ENCODE measurements around the gene AKR1C2. TPM values are rescaled to one million over a fixed set of nuclear protein-coding genes. Genes with fewer than 3 reads are reported as not detected.
"Not testable (repeated sequence)": the region's sequence is repeated elsewhere in the genome, so short reads cannot be mapped to it uniquely, and the experiment has no call there.

Gene AKR1C2
- total RNA-seq, 6 experiments from 2014 or later: 0.52 to 1.5 (median 1.1) TPM

GRCh38 chr10:4942931-4943330, 60.7 kb downstream of the AKR1C2 start:
- H3K4me1 Mint-ChIP-seq (ENCODE audit: low read depth): peaks cover 74% of the 10 kb centered on the region

GRCh38 chr10:4941540-4942330, 61.9 kb downstream of the AKR1C2 start:
- no peak for TF ChIP-seq CTCF (IDR thresholded peaks at IDR 0.05)
- no peaks in the 10 kb centered on the region for H3K36me3 Mint-ChIP-seq (ENCODE audit: low read depth)
- H3K27me3 Mint-ChIP-seq (ENCODE audit: insufficient read depth): peaks cover 2% of the 10 kb centered on the region
- no peak overlapping the region for H3K4me3 Mint-ChIP-seq
- H3K9me3 Mint-ChIP-seq: no peaks in the 10 kb centered on the region
- peak overlapping the region; percentile 71 for H3K27ac Mint-ChIP-seq
- peaks cover 62% of the 10 kb centered on the region for H3K4me1 Mint-ChIP-seq (ENCODE audit: low read depth)
- DNase-seq: no peak

More at GRCh38 chr10:4942931-4943330, 60.7 kb downstream of the AKR1C2 start:
- TF ChIP-seq CTCF (IDR thresholded peaks at IDR 0.05): 0 out of 2 replicates have a peak, but pooled peaks have one; percentile 21
- not testable (repeated sequence) for H3K27me3 Mint-ChIP-seq (ENCODE audit: insufficient read depth); H3K4me3 Mint-ChIP-seq; H3K9me3 Mint-ChIP-seq; H3K36me3 Mint-ChIP-seq (ENCODE audit: low read depth)
- peak overlapping the region; percentile 66 for H3K27ac Mint-ChIP-seq
- DNase-seq: peak; percentile 66

GRCh38 chr10:4940909-4941308, 62.7 kb downstream of the AKR1C2 start:
- not testable (repeated sequence) for DNase-seq; H3K9me3 Mint-ChIP-seq; H3K27me3 Mint-ChIP-seq (ENCODE audit: insufficient read depth); H3K27ac Mint-ChIP-seq; H3K4me3 Mint-ChIP-seq; H3K36me3 Mint-ChIP-seq (ENCODE audit: low read depth)
- H3K4me1 Mint-ChIP-seq (ENCODE audit: low read depth): peaks cover 54% of the 10 kb centered on the region

- H3K9me3 Mint-ChIP-seq; DNase-seq; H3K27me3 Mint-ChIP-seq (ENCODE audit: insufficient read depth); H3K4me3 Mint-ChIP-seq; H3K36me3 Mint-ChIP-seq (ENCODE audit: low read depth); H3K27ac Mint-ChIP-seq: not testable (repeated sequence)
- H3K4me1 Mint-ChIP-seq (ENCODE audit: low read depth): peaks cover 54% of the 10 kb centered on the region
Measured at GRCh38 chr10:4940073-4940428, 63.6 kb downstream of the AKR1C2 start.

- H3K4me3 Mint-ChIP-seq: no peak overlapping the region
- peaks cover 2% of the 10 kb centered on the region for H3K27me3 Mint-ChIP-seq (ENCODE audit: insufficient read depth)
- TF ChIP-seq CTCF (IDR thresholded peaks at IDR 0.05): no peak
- no peaks in the 10 kb centered on the region for H3K36me3 Mint-ChIP-seq (ENCODE audit: low read depth)
- H3K9me3 Mint-ChIP-seq: no peaks in the 10 kb centered on the region
- H3K4me1 Mint-ChIP-seq (ENCODE audit: low read depth): peaks cover 50% of the 10 kb centered on the region
- peak; percentile 2 for DNase-seq
- no peak overlapping the region for H3K27ac Mint-ChIP-seq
Measured at GRCh38 chr10:4939224-4940072, 64.2 kb downstream of the AKR1C2 start.

Other genes starting within 250 kb of the AKR1C2 start
- gene AKR1E2, start 177.7 kb downstream of the AKR1C2 start, total RNA-seq (2021; fragmentation: NEBNext Ultra II Directional; extraction: Animal tissue kit (Norgen Biotek cat#: 25700)): 1 to 10 TPM in 3 of 6 experiments, under 1 TPM in 2, not detected in 1; 0.59 to 1.5 (median 1.1) TPM
- gene AKR1C1, start 40.4 kb downstream of the AKR1C2 start, total RNA-seq (2021; fragmentation: NEBNext Ultra II Directional; extraction: Animal tissue kit (Norgen Biotek cat#: 25700)): 1 to 10 TPM; 2.6 to 5.7 (median 4.8) TPM
- under 1 TPM in 4 of 6 experiments, not detected in 2; 0.28 to 0.84 (median 0.59) TPM for gene AKR1C3, start 90.6 kb upstream of the AKR1C2 start, total RNA-seq (2021; fragmentation: NEBNext Ultra II Directional; extraction: Animal tissue kit (Norgen Biotek cat#: 25700))
- not detected for gene AKR1C8, start 181.3 kb upstream of the AKR1C2 start, total RNA-seq (2021; fragmentation: NEBNext Ultra II Directional; extraction: Animal tissue kit (Norgen Biotek cat#: 25700))
- not detected for gene AKR1C4, start 193.0 kb upstream of the AKR1C2 start, total RNA-seq (2021; fragmentation: NEBNext Ultra II Directional; extraction: Animal tissue kit (Norgen Biotek cat#: 25700))